Fibroblast of peridontal ligament (primary cell): Measurements from ENCODE around the gene TANC2.

Experiments
- DNase-seq: peaks from one replicate; pipeline ENCODE4 v3.0.0-alpha.2; 2010; ENCODE audit errors: extremely low read depth

Gene TANC2

GRCh38 chr17:62965686-62966425 lies at the start of gene TANC2:
Gene TANC2 (plus strand): TSS chr17:62966235. CDS start chr17:63009560, 43,325 bp downstream.
- DNase-seq = peak; percentile 79

GRCh38 chr17:62916684-62917571 lies 49.1 kb upstream of the TANC2 start:
- peak; percentile 48 for DNase-seq

GRCh38 chr17:62919388-62919787 lies 46.6 kb upstream of the TANC2 start:
- DNase-seq = no peak

- DNase-seq = no peak
These were observed 45.7 kb upstream of the TANC2 start for GRCh38 chr17:62920300-62920699.

- no peak for DNase-seq
These were observed 44.2 kb upstream of the TANC2 start for GRCh38 chr17:62921817-62922216.

- DNase-seq = no peak
These were observed 42.5 kb upstream of the TANC2 start for GRCh38 chr17:62923258-62924150.

- no peak for DNase-seq
These were observed 40.7 kb upstream of the TANC2 start for GRCh38 chr17:62925267-62925836.

- no peak for DNase-seq
These were observed 39.0 kb upstream of the TANC2 start for GRCh38 chr17:62927083-62927482.

- DNase-seq = no peak
These were observed 36.7 kb upstream of the TANC2 start for GRCh38 chr17:62929320-62929719.

GRCh38 chr17:62931101-62931500 lies 34.9 kb upstream of the TANC2 start:
- DNase-seq = no peak

GRCh38 chr17:62933501-62934385 lies 32.3 kb upstream of the TANC2 start:
- peak; percentile 45 for DNase-seq

- DNase-seq = no peak
These were observed 30.9 kb upstream of the TANC2 start for GRCh38 chr17:62935098-62935497.

GRCh38 chr17:62935523-62935922 lies 30.5 kb upstream of the TANC2 start:
- no peak for DNase-seq

GRCh38 chr17:62937606-62938005 lies 28.4 kb upstream of the TANC2 start:
- DNase-seq = no peak

- no peak for DNase-seq
These were observed 24.6 kb upstream of the TANC2 start for GRCh38 chr17:62941358-62941991.

GRCh38 chr17:62948370-62948769 lies 17.7 kb upstream of the TANC2 start:
- DNase-seq = no peak

GRCh38 chr17:62949036-62949435 lies 17.0 kb upstream of the TANC2 start:
- DNase-seq = no peak

- peak; percentile 97 for DNase-seq
These were observed 16.0 kb upstream of the TANC2 start for GRCh38 chr17:62950067-62950466.

- no peak for DNase-seq
These were observed 10.1 kb upstream of the TANC2 start for GRCh38 chr17:62955841-62956352.

GRCh38 chr17:62963296-62963695 lies 2.7 kb upstream of the TANC2 start:
- DNase-seq = peak; percentile 71
